H1 (cell line): ENCODE data around the gene ATP6V0A4. TPM values are rescaled to one million over a fixed set of nuclear protein-coding genes. Genes with fewer than 3 reads are reported as not detected.

Experiments used
- CTCF ChIA-PET: fragments of 300-600 bp; sonication (Branson Sonifier 250); formaldehyde crosslinking; loops from one replicate; lab custom pipeline; 2021; ENCODE audit not compliant: partially characterized antibody; lab: Charles Lee
- POLR2A ChIA-PET: fragments of 300-600 bp; sonication (Branson Sonifier 250); formaldehyde crosslinking; loops from one replicate; lab custom pipeline; 2021; ENCODE audit warnings: inconsistent platforms; ENCODE audit not compliant: partially characterized antibody; lab: Charles Lee
- DNase-seq, 2 experiments: peaks; one replicate each; pipeline versions ENCODE4 v3.0.0 to v3.0.0-alpha.2; 2010 to 2022; ENCODE audit warnings: low spot score in 2 of 2, low read depth in 1 of 2, mixed read lengths in 1 of 2
- FAIRE-seq: peaks from 2 replicates; lab custom pipeline; 2011; peaks lifted over from hg19 to GRCh38; lab: Jason Lieb, UNC
- H2AFZ ChIP-seq: 2 replicates; pipeline ENCODE4 v1.8.1; 2012; ENCODE audit warnings: low read length, inconsistent platforms
- H2AK5ac ChIP-seq: 2 replicates; pipeline ENCODE4 v1.6.1; 2013; ENCODE audit warnings: low read depth, low read length
- H2BK120ac ChIP-seq: replicated peaks from 2 replicates; pipeline ENCODE3; 2013; ENCODE audit warnings: low read depth, low read length, inconsistent platforms
- H2BK12ac ChIP-seq: 2 replicates; pipeline ENCODE4 v1.6.1; 2013; ENCODE audit warnings: low read depth, low read length
- H2BK15ac ChIP-seq: 2 replicates; pipeline ENCODE4 v1.6.1; 2013; ENCODE audit warnings: low read length
- H2BK20ac ChIP-seq: 2 replicates; pipeline ENCODE4 v1.6.1; 2013; ENCODE audit warnings: low read length
- H2BK5ac ChIP-seq: 2 replicates; pipeline ENCODE4 v1.6.1; 2013; ENCODE audit warnings: low read depth, low read length
- H3K14ac ChIP-seq: 2 replicates; pipeline ENCODE4 v1.6.1; 2013; ENCODE audit warnings: inconsistent platforms; ENCODE audit not compliant: insufficient read length
- H3K18ac ChIP-seq: 2 replicates; pipeline ENCODE4 v1.6.1; 2013; ENCODE audit warnings: low read length; ENCODE audit errors: extremely low read depth
- H3K23ac ChIP-seq: 2 replicates; pipeline ENCODE4 v1.6.1; 2013; ENCODE audit warnings: inconsistent platforms; ENCODE audit not compliant: insufficient read length
- H3K23me2 ChIP-seq: 2 replicates; pipeline ENCODE4 v1.6.1; 2013; ENCODE audit warnings: low read depth, low read length
- H3K27ac ChIP-seq: 2 replicates; pipeline ENCODE4 v1.6.1; 2011; ENCODE audit warnings: low read depth, low read length, inconsistent platforms
- H3K27me3 ChIP-seq, 4 experiments: replicated peaks in 1 of 4; 1 replicate in 1 of 4; 2 replicates in 3 of 4; pipeline versions ENCODE4 v1.6.1 to v1.8.1; 2011 to 2013; ENCODE audit warnings: low read length in 3 of 4, mild to moderate bottlenecking in 3 of 4, inconsistent platforms in 2 of 4, mixed read lengths in 2 of 4, moderate library complexity in 1 of 4; ENCODE audit not compliant: control insufficient read depth in 3 of 4, insufficient read depth in 3 of 4; ENCODE audit errors: extremely low read depth in 1 of 4
- H3K36me3 ChIP-seq, 4 experiments: 2 replicates each; pipeline versions ENCODE4 v1.6.1 to v1.8.1; 2011 to 2013; ENCODE audit warnings: mild to moderate bottlenecking in 4 of 4, low read length in 3 of 4, moderate library complexity in 2 of 4, control low read depth in 1 of 4, inconsistent platforms in 1 of 4; ENCODE audit not compliant: insufficient read depth in 4 of 4, control insufficient read depth in 2 of 4
- H3K4ac ChIP-seq: replicated peaks from 2 replicates; pipeline ENCODE3; 2013; ENCODE audit warnings: low read length, low read depth, mixed read lengths, inconsistent platforms; ENCODE audit not compliant: insufficient read length
- H3K4me1 ChIP-seq, 4 experiments: replicated peaks in 1 of 4; 1 replicate in 1 of 4; 2 replicates in 3 of 4; pipeline versions ENCODE4 v1.6.1 to v1.8.1; 2011 to 2013; ENCODE audit warnings: low read length in 3 of 4, inconsistent platforms in 2 of 4, mixed read lengths in 1 of 4; ENCODE audit not compliant: insufficient read depth in 4 of 4, control insufficient read depth in 3 of 4
- H3K4me2 ChIP-seq, 2 experiments: 2 replicates each; pipeline versions ENCODE4 v1.6.1 to v1.8.1; 2011 to 2013; ENCODE audit warnings: low read depth in 2 of 2, low read length in 2 of 2, control low read depth in 1 of 2, inconsistent platforms in 1 of 2, mild to moderate bottlenecking in 1 of 2; ENCODE audit not compliant: insufficient read depth in 1 of 2
- H3K4me3 ChIP-seq, 4 experiments: fragments of 200-600, 300-600 bp in 1 of 4; sonication (generic), shearing (Covaris generic), sonication (Bioruptor Twin) in 1 of 4; 2 replicates each; pipeline versions ENCODE4 v1.5.1 to v1.8.1; 2011 to 2016; ENCODE audit warnings: low read length in 4 of 4, low read depth in 3 of 4, control low read depth in 2 of 4, inconsistent platforms in 2 of 4, mild to moderate bottlenecking in 2 of 4, mixed read lengths in 1 of 4, moderate library complexity in 1 of 4; ENCODE audit not compliant: insufficient read depth in 2 of 4; ENCODE audit errors: extremely low read depth in 1 of 4
- H3K56ac ChIP-seq: replicated peaks from 2 replicates; pipeline ENCODE3; 2013; ENCODE audit warnings: low read depth, mild to moderate bottlenecking, mixed read lengths, low read length, inconsistent platforms; ENCODE audit not compliant: insufficient read length
- H3K79me1 ChIP-seq: 2 replicates; pipeline ENCODE4 v1.6.1; 2013; ENCODE audit warnings: low read depth, low read length, control low read depth
- H3K79me2 ChIP-seq, 2 experiments: 2 replicates each; pipeline versions ENCODE4 v1.6.1 to v1.8.1; 2012 to 2013; ENCODE audit warnings: low read length in 2 of 2, mild to moderate bottlenecking in 2 of 2, inconsistent platforms in 1 of 2; ENCODE audit not compliant: insufficient read depth in 2 of 2, control insufficient read depth in 1 of 2
- H3K9ac ChIP-seq, 4 experiments: replicated peaks in 1 of 4; 1 replicate in 1 of 4; 2 replicates in 3 of 4; pipeline versions ENCODE4 v1.6.1 to v1.8.1; 2011 to 2013; ENCODE audit warnings: low read depth in 3 of 4, low read length in 3 of 4, control low read depth in 2 of 4, mild to moderate bottlenecking in 2 of 4, moderate library complexity in 2 of 4, inconsistent platforms in 1 of 4; ENCODE audit errors: extremely low read depth in 1 of 4
- H3K9me3 ChIP-seq, 2 experiments: 2 replicates each; pipeline versions ENCODE4 v1.6.1 to v1.8.1; 2012 to 2013; ENCODE audit warnings: mild to moderate bottlenecking in 2 of 2, moderate library complexity in 2 of 2, control low read depth in 1 of 2, inconsistent platforms in 1 of 2, low read depth in 1 of 2, low read length in 1 of 2, mixed read lengths in 1 of 2; ENCODE audit not compliant: insufficient read depth in 2 of 2
- H4K20me1 ChIP-seq, 2 experiments: replicated peaks in 1 of 2; 2 replicates each; pipeline versions ENCODE3 to v1.8.1; 2011 to 2013; ENCODE audit warnings: inconsistent platforms in 2 of 2, low read length in 2 of 2, mild to moderate bottlenecking in 1 of 2; ENCODE audit not compliant: insufficient read depth in 2 of 2, control insufficient read depth in 1 of 2
- H4K5ac ChIP-seq: 2 replicates; pipeline ENCODE4 v1.6.1; 2013; ENCODE audit warnings: low read length, low read depth, mixed read lengths, inconsistent platforms; ENCODE audit not compliant: insufficient read length
- H4K8ac ChIP-seq: 2 replicates; pipeline ENCODE4 v1.8.0; 2013; ENCODE audit warnings: mild to moderate bottlenecking, moderate library complexity, low read length, inconsistent platforms; ENCODE audit not compliant: insufficient read depth; ENCODE audit errors: extremely low read depth
- H4K91ac ChIP-seq: replicated peaks from 2 replicates; pipeline ENCODE3; 2013; ENCODE audit warnings: low read length, mixed read lengths, inconsistent platforms; ENCODE audit not compliant: insufficient read length
- NANOG ChIP-seq: IDR thresholded peaks from 2 replicates; pipeline ENCODE4 v1.6.1; 2011; ENCODE audit warnings: low read length, low read depth, mild to moderate bottlenecking, inconsistent platforms; ENCODE audit not compliant: insufficient read depth, poor library complexity, severe bottlenecking
- WGBS, 2 experiments: shearing (Covaris generic) in 1 of 2; methylation state at CpG; one replicate each; pipeline versions ENCODE4 v1.1.6 to v1.1.7; 2013 to 2015; ENCODE audit warnings: low lambda C conversion rate in 2 of 2, mixed read lengths in 2 of 2, inconsistent platforms in 1 of 2, low coverage in 1 of 2, missing lambda C conversion rate in 1 of 2; ENCODE audit not compliant: insufficient replicate concordance in 2 of 2, insufficient coverage in 1 of 2, insufficient read length in 1 of 2; ENCODE audit errors: extremely low coverage in 1 of 2, missing lambda C conversion rate in 1 of 2; 5-methylcytosine and 5-hydroxymethylcytosine counted together
- polyA plus RNA-seq, 7 experiments: library from polyadenylated mRNA; depleted of rRNA in 3 of 7; stranded (reverse) in 5 of 7; unstranded in 2 of 7; fragments of >200 nt in 5 of 7; fragments of 200-250 nt in 2 of 7; gene quantifications; 1 replicate in 5 of 7; 2 replicates in 1 of 7; 4 replicates in 1 of 7; pipeline versions ENCODE4 v1.2.1 to v1.2.3, GENCODE V29; 2011 to 2013; ENCODE audit warnings: missing spikeins in 2 of 7, mixed read lengths in 2 of 7
- total RNA-seq: library from RNA; stranded (reverse); fragmentation: NEBNext Ultra II Directional; extraction: Animal tissue kit (Norgen Biotek cat#: 25700); gene quantifications from 2 replicates; pipeline ENCODE4 v1.2.1, GENCODE V29; 2021

Gene ATP6V0A4
- total and polyA plus RNA-seq, 2 of the 8 experiments (the other 6 are each of a cell fraction or from before 2014, with no cell fraction given), result 0.47 to 1.6 TPM

GRCh38 chr7:138799336-138800000, 1.5 kb upstream of the ATP6V0A4 start:
- TF ChIP-seq NANOG, result no peak

More at GRCh38 chr7:138799336-138800000, 1.5 kb upstream of the ATP6V0A4 start:
- Histone ChIP-seq H2BK20ac (no peak overlapping the region), H3K79me2 (no peaks in the 10 kb centered on the region), H3K4me3 (no peak overlapping the region), H2BK15ac (no peak overlapping the region), H4K5ac (no peak overlapping the region), H3K4me1 (peaks cover 4 to 13% (median 9%) of the 10 kb centered on the region in 4 experiments), H3K23me2 (peaks cover 7% of the 10 kb centered on the region; the same call in 1 of the 2 replicates), H2AFZ (no peak overlapping the region), H3K27me3 (no peaks in the 10 kb centered on the region; a peak in 1 of 7 replicates), H3K27ac (no peak overlapping the region), H2BK12ac (no peak overlapping the region), H4K8ac (no peak overlapping the region), H3K18ac (no peak overlapping the region), H3K4ac (no peak overlapping the region), H3K9ac (no peak overlapping the region), H2AK5ac (no peak overlapping the region), H3K9me3 (no peaks in the 10 kb centered on the region), H3K4me2 (no peak overlapping the region), H3K56ac (no peak overlapping the region), H3K14ac (no peak overlapping the region), H2BK120ac (no peak overlapping the region), H4K91ac (no peak overlapping the region), H3K23ac (no peak overlapping the region), H2BK5ac (no peak overlapping the region), H4K20me1 (no peaks in the 10 kb centered on the region), H3K79me1 (no peaks in the 10 kb centered on the region), H3K36me3 (no peaks in the 10 kb centered on the region)
- CTCF ChIA-PET, result interaction anchor here (0.5 to 1.5 kb wide), 6 partner anchors 25 to 1143 kb away, joined by 3 to 4 read pairs (median 3); no protein-coding TSS in a partner anchor
- FAIRE-seq (no peak), DNase-seq (no peak)
- POLR2A ChIA-PET, result interaction anchor here (0.6 kb wide), 1 partner anchor 178 kb away, joined by 3 read pairs; no protein-coding TSS in a partner anchor
- 86% methylated on average over 7 of the region's 7 CpGs; no CpG with 5 or more reads in 1 of the 2 experiments for WGBS, 2 experiments
